ENCODE results near the gene MBLAC2. TPM values are rescaled to one million over a fixed set of nuclear protein-coding genes. Genes with fewer than 3 reads are reported as not detected.

MBLAC2 gene
- total RNA-seq, 1 experiment from 2014 or later: 4.6 TPM

- Histone ChIP-seq H3F3A (ENCODE audit: insufficient read depth, low read depth) (no peaks in the 10 kb centered on the region), H3K9me2 (ENCODE audit: insufficient read depth) (no peaks in the 10 kb centered on the region), H3K4me2 (no peak overlapping the region), H3K36me3 (ENCODE audit: low read depth) (no peaks in the 10 kb centered on the region), H3K4me1 (replicated peaks; ENCODE audit: insufficient read depth) (no peaks in the 10 kb centered on the region), H3K4me3 (no peak overlapping the region), H2AFZ (no peak overlapping the region), H3K27ac (no peak overlapping the region), H3K79me2 (ENCODE audit: low read depth) (no peaks in the 10 kb centered on the region), H4K20me1 (ENCODE audit: insufficient read depth) (no peaks in the 10 kb centered on the region), H3K9me3 (ENCODE audit: insufficient read depth, low read depth) (no peaks in the 10 kb centered on the region), H3K27me3 (ENCODE audit: insufficient read depth, low read depth) (no peaks in the 10 kb centered on the region)
- CTCF ChIA-PET: no interaction called here
- POLR2A ChIA-PET (ENCODE audit: unreplicated experiment): no interaction called here
- no peak for DNase-seq
- TF ChIP-seq EZH2 (IDR thresholded peaks at IDR 0.05; ENCODE audit: low read depth) (no peak), CTCF (conservative IDR thresholded peaks at IDR 0.05) (no peak)
- no TSS peak for BruUV-seq (replicated peaks)
- intact Hi-C loops (cut with micrococcal nuclease; ENCODE audit: unreplicated experiment): no loop called here
These were observed 19.5 kb upstream of the MBLAC2 start for GRCh38 chr5:90494043-90494442.

- Histone ChIP-seq H3K27me3 (ENCODE audit: insufficient read depth, low read depth) (no peaks in the 10 kb centered on the region), H3K27ac (no peak overlapping the region), H3K36me3 (ENCODE audit: low read depth) (no peaks in the 10 kb centered on the region), H4K20me1 (ENCODE audit: insufficient read depth) (no peaks in the 10 kb centered on the region), H3K4me1 (replicated peaks; ENCODE audit: insufficient read depth) (no peaks in the 10 kb centered on the region), H2AFZ (no peak overlapping the region), H3K4me3 (no peak overlapping the region), H3K9me3 (ENCODE audit: insufficient read depth, low read depth) (no peaks in the 10 kb centered on the region), H3F3A (ENCODE audit: insufficient read depth, low read depth) (no peaks in the 10 kb centered on the region), H3K9me2 (ENCODE audit: insufficient read depth) (no peaks in the 10 kb centered on the region), H3K4me2 (no peak overlapping the region), H3K79me2 (ENCODE audit: low read depth) (no peaks in the 10 kb centered on the region)
- ChIA-PET POLR2A (ENCODE audit: unreplicated experiment) (no interaction called here), CTCF (no interaction called here)
- no peak for DNase-seq
- intact Hi-C loops (cut with micrococcal nuclease; ENCODE audit: unreplicated experiment): no loop called here
- TF ChIP-seq EZH2 (IDR thresholded peaks at IDR 0.05; ENCODE audit: low read depth) (no peak), CTCF (conservative IDR thresholded peaks at IDR 0.05) (no peak)
- no TSS peak for BruUV-seq (replicated peaks)
These were observed 14.2 kb upstream of the MBLAC2 start for GRCh38 chr5:90488791-90489190.

GRCh38 chr5:90484540-90484939 lies 10.0 kb upstream of the MBLAC2 start:
- Histone ChIP-seq H3F3A (ENCODE audit: insufficient read depth, low read depth) (no peaks in the 10 kb centered on the region), H3K9me3 (ENCODE audit: insufficient read depth, low read depth) (no peaks in the 10 kb centered on the region), H3K27me3 (ENCODE audit: insufficient read depth, low read depth) (no peaks in the 10 kb centered on the region), H3K4me3 (no peak overlapping the region), H3K27ac (no peak overlapping the region), H3K9me2 (ENCODE audit: insufficient read depth) (no peaks in the 10 kb centered on the region), H4K20me1 (ENCODE audit: insufficient read depth) (no peaks in the 10 kb centered on the region), H3K79me2 (ENCODE audit: low read depth) (no peaks in the 10 kb centered on the region), H3K4me2 (no peak overlapping the region), H3K4me1 (replicated peaks; ENCODE audit: insufficient read depth) (no peaks in the 10 kb centered on the region), H3K36me3 (ENCODE audit: low read depth) (no peaks in the 10 kb centered on the region), H2AFZ (no peak overlapping the region)
- DNase-seq: no peak
- no peak for TF ChIP-seq CTCF (conservative IDR thresholded peaks at IDR 0.05)
- TF ChIP-seq EZH2 (IDR thresholded peaks at IDR 0.05; ENCODE audit: low read depth): no peak
- BruUV-seq (replicated peaks): no TSS peak
- ChIA-PET POLR2A (ENCODE audit: unreplicated experiment) (no interaction called here), CTCF (no interaction called here)
- intact Hi-C loops (cut with micrococcal nuclease; ENCODE audit: unreplicated experiment): no loop called here

Measured in PC-9 (cell line).